GM12875 (cell line): ENCODE measurements around the gene CCDC3.

Experiments used
- H3K4me3 ChIP-seq: one replicate; pipeline ENCODE4 v1.5.1; 2011; ENCODE audit warnings: low read depth, low read length, control low read depth
- CTCF ChIP-seq: IDR thresholded peaks from 2 replicates; pipeline ENCODE4 v1.5.1; 2011; ENCODE audit warnings: low read depth, mild to moderate bottlenecking, control low read depth, inconsistent platforms, low read length, moderate library complexity, borderline replicate concordance; ENCODE audit not compliant: insufficient read depth

Gene CCDC3

DNA sequence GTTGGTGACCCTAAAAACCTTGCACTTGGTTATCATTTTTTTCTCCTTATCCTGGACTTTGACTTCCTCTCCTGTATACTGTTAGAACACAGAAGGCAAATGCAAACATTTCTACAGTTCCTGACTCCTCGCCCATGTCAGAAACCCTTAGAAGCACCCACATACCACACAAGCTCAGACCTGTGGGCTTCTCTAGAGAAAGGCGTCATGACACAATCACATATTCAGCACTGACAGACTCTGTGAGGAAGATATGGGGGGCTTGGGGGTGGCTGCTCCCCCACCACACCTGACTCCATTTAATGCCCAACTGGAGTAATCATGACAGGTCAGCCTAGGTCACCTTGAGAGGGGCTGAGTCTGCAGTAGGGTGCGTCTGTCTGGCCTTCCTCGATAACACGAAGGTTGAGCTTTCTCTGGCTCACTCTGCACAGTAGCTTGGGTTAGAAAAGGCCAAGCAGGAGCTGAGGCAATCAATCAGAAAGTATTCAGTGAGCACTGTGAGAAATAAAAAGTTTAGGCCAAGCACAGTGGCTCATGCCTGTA lies 50.9 kb downstream of the CCDC3 start:
- no peak overlapping the region for H3K4me3 ChIP-seq
- no peak for TF ChIP-seq CTCF

DNA sequence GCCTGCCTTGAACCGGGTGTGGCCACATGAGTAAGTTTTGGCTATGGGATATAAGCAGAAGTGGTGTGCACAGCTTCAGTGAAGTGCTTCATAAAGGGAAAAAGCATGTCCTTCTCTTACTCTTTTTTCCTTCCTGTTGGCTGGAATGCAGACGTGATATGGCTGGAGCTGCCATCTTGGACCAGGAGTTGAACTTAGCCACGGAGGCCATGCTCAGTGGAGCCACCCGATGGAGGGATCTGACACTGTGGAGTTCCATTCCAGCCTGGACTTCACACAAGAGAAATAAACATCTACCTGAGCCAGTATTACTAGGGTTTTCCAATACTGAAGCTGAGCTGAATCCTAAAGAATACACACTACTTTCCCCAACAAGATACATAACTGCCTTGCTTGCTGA lies 52.3 kb downstream of the CCDC3 start:
- H3K4me3 ChIP-seq: no peak overlapping the region
- no peak for TF ChIP-seq CTCF

DNA sequence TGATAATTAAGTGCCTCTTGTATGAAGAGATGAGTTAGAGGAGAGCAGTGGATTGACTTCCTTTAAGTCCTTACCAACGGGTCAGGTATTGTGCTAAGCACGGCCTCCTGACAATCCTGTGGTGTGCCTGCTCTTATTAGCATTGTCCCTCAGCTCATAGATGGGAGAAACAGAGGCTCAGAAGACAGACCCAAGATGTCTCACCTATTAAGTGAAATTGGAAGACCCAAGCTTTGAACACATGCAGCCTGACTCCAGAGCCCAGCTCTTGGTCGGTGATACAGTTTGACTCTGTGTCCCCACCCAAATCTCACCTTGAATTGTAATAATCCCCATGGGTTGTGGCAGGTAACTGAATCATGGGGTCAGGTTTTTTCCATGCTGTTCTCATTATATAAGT lies 53.8 kb downstream of the CCDC3 start:
- H3K4me3 ChIP-seq: no peak overlapping the region
- TF ChIP-seq CTCF: no peak

- H3K4me3 ChIP-seq: no peak overlapping the region
- no peak for TF ChIP-seq CTCF
Observed at GRCh38 chr10:12946372-12946771, 55.1 kb downstream of the CCDC3 start.

GRCh38 chr10:12945690-12946359 lies 55.7 kb downstream of the CCDC3 start:
- no peak overlapping the region for H3K4me3 ChIP-seq
- TF ChIP-seq CTCF: no peak

DNA sequence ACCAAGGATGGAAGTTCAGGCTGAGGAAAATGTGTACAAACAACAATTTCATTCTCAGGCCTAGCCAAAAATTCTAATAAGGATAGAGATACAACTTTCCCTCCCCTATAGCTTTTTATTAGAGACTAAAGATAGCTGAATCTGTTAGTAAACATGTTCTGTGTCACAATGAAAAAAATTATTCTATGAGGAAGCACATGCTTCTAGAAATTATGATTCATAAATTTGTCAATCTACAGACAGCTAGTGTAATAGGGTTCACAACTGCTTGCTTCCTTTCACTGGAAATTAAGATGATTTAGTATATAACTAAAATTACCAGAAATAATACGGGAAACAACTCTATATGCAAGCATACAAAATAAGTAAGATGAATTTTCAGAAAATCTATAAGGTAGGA lies 56.6 kb downstream of the CCDC3 start:
- no peak for TF ChIP-seq CTCF
- H3K4me3 ChIP-seq: no peak overlapping the region

GRCh38 chr10:12943425-12943824 lies 58.1 kb downstream of the CCDC3 start:
- no peak overlapping the region for H3K4me3 ChIP-seq
- no peak for TF ChIP-seq CTCF
